Measurements from ENCODE around the gene SLC9A9. TPM values are rescaled to one million over a fixed set of nuclear protein-coding genes. Genes with fewer than 3 reads are reported as not detected.

The SLC9A9 gene
- total and polyA plus RNA-seq, 10 of the 15 experiments (the other 5 are each of a cell fraction or from before 2014, with no cell fraction given): 3.5 to 14.2 (median 9.3) TPM

GRCh38 chr3:143269741-143270140 is 578.5 kb downstream of the SLC9A9 start:
- POLR2A ChIA-PET: no interaction called here

More at GRCh38 chr3:143269741-143270140, 578.5 kb downstream of the SLC9A9 start:
- Histone ChIP-seq H3K4me2 (ENCODE audit: control insufficient read depth, insufficient read depth) (no peak overlapping the region), H4K20me1 (ENCODE audit: control insufficient read depth, insufficient read depth) (no peaks in the 10 kb centered on the region), H3K9ac (ENCODE audit: control insufficient read depth, insufficient read depth, low read length) (no peak overlapping the region), H3K36me3 (ENCODE audit: control insufficient read depth in 2 of 2, insufficient read depth in 2 of 2, low read length in 1 of 2) (no peaks in the 10 kb centered on the region), H2AFZ (ENCODE audit: control insufficient read depth, low read depth, low read length) (no peak overlapping the region), H3K27me3 (replicated peaks in 1 of 2; ENCODE audit: control insufficient read depth in 2 of 2, insufficient read depth in 2 of 2, low read length in 1 of 2) (no peaks in the 10 kb centered on the region), H3K79me2 (ENCODE audit: control insufficient read depth, insufficient read depth, low read length) (no peaks in the 10 kb centered on the region), H3K4me1 (ENCODE audit: control insufficient read depth, insufficient read depth, low read length) (no peaks in the 10 kb centered on the region), H3K9me3 (replicated peaks; ENCODE audit: control insufficient read depth, insufficient read depth, low read length) (no peaks in the 10 kb centered on the region), H3K27ac (ENCODE audit: control insufficient read depth, insufficient read depth) (no peak overlapping the region), H3K4me3 (no peak overlapping the region)
- FAIRE-seq (no peak), ATAC-seq (no peak), DNase-seq (ENCODE audit: low read depth, low spot score) (no peak)
- CTCF ChIA-PET: interaction anchor here (1.0 kb wide), 1 partner anchor 23 kb away, joined by 4 read pairs; no protein-coding TSS in a partner anchor
- WGBS (ENCODE audit: insufficient coverage, insufficient replicate concordance, low lambda C conversion rate, missing lambda C conversion rate): 98% methylated on average over 3 of the region's 3 CpGs
- RAD21 ChIA-PET (ENCODE audit: unreplicated experiment): no interaction called here
- BruUV-seq (replicated peaks): no TSS peak
- intact Hi-C loops (cut with micrococcal nuclease; ENCODE audit: unreplicated experiment): no loop called here
- SMC1A ChIA-PET (ENCODE audit: uncharacterized antibody, unreplicated experiment): interaction anchor here (1.2 to 1.5 kb wide), 3 partner anchors 10 to 25 kb away, joined by 3 to 4 read pairs (median 3); no protein-coding TSS in a partner anchor
- in situ Hi-C loops (cut with MboI): no loop called here
- TF ChIP-seq SIN3A (IDR thresholded peaks at IDR 0.05; ENCODE audit: low read depth, low read length) (no peak), HCFC1 (IDR thresholded peaks at IDR 0.05; ENCODE audit: low read length) (no peak), E4F1 (IDR thresholded peaks at IDR 0.05; ENCODE audit: borderline replicate concordance, partially characterized antibody) (no peak), SP1 (IDR thresholded peaks at IDR 0.05; ENCODE audit: low read depth, low read length) (no peak), RFX5 (IDR thresholded peaks at IDR 0.05; ENCODE audit: low read depth, low read length) (no peak)
